Upper lobe of left lung (tissue), 6 donors: ENCODE measurements around the gene VMAC. TPM values are rescaled to one million over a fixed set of nuclear protein-coding genes. Genes with fewer than 3 reads are reported as not detected.

Experiments used
- ATAC-seq, 2 donors: fragments of 200-7000 bp; cut with Tn5 transposase; one replicate each; pipeline ENCODE4 v1.9.1; 2022; ENCODE audit warnings: mild to moderate bottlenecking in 2 of 2, moderate library complexity in 2 of 2; ENCODE audit not compliant: low FRiP score in 2 of 2
- DNase-seq, 2 donors: peaks; one replicate each; pipeline ENCODE4 v3.0.0-alpha.2; 2019 to 2020
- H3K27ac ChIP-seq, 4 donors: fragments of 200-600 bp; sonication (generic); one replicate each; pipeline ENCODE4 v1.5.1; 2016 to 2019
- H3K27me3 ChIP-seq, 4 donors: fragments of 200-600 bp; sonication (generic); one replicate each; pipeline ENCODE4 v1.5.1; 2017 to 2019
- H3K36me3 ChIP-seq, 4 donors: fragments of 200-600 bp; sonication (generic); one replicate each; pipeline ENCODE4 v1.5.1; 2016 to 2019
- H3K4me1 ChIP-seq, 4 donors: fragments of 200-600 bp; sonication (generic); one replicate each; pipeline ENCODE4 v1.5.1; 2018 to 2019
- H3K4me3 ChIP-seq, 4 donors: fragments of 200-600 bp; sonication (generic); one replicate each; pipeline ENCODE4 v1.5.1; 2017 to 2019; ENCODE audit warnings: mild to moderate bottlenecking in 2 of 4, moderate library complexity in 1 of 4
- H3K9me3 ChIP-seq, 4 donors: fragments of 200-600 bp; sonication (generic); one replicate each; pipeline ENCODE4 v1.5.1; 2018 to 2019
- CTCF ChIP-seq, 6 experiments: fragments of 450-650 bp in 4 of 6; fragments of 200-600 bp in 2 of 6; sonication (generic) in 2 of 6; IDR thresholded peaks; one replicate each; pipeline ENCODE4 v1.5.1; 2016 to 2019; ENCODE audit warnings: antibody characterized with exemption in 6 of 6
- EP300 ChIP-seq, 4 donors: sonication (generic); formaldehyde crosslinking; IDR thresholded peaks; one replicate each; pipeline ENCODE4 v1.5.1; 2017; ENCODE audit warnings: antibody characterized with exemption in 4 of 4, control low read depth in 2 of 4
- POLR2A ChIP-seq, 4 donors: fragments of 450-650 bp; IDR thresholded peaks; one replicate each; pipeline ENCODE4 v1.5.1; 2016 to 2017; ENCODE audit warnings: antibody characterized with exemption in 4 of 4, mild to moderate bottlenecking in 2 of 4
- POLR2AphosphoS5 ChIP-seq, 2 donors: sonication (generic); formaldehyde crosslinking; IDR thresholded peaks; one replicate each; pipeline ENCODE4 v1.5.1; 2017; ENCODE audit warnings: antibody characterized with exemption in 2 of 2
- WGBS, 2 donors: methylation state at CpG; one replicate each; pipeline ENCODE4 v1.1.5; 2017 to 2018; 5-methylcytosine and 5-hydroxymethylcytosine counted together
- total RNA-seq, 6 donors: library from RNA; depleted of rRNA in 4 of 6; stranded (reverse); fragments of >200 nt in 4 of 6; gene quantifications; one replicate each; pipeline versions ENCODE4 v1.1.0 to v1.2.1, GENCODE V29; 2016 to 2021
- donor health status: DM: no; HTN: no; CAD: no; lungs with moderate emphysema.
- donor health status: DM: no; HTN: yes; CAD: no; lungs with severe emphysema.

Gene VMAC
- total RNA-seq, 6 donors from 2014 or later, result 4.1 to 38.8 (median 9.3) TPM

- 68 to 81% methylated on average over 5 to 9 of the region's 14 CpGs for WGBS, 2 donors
- H3K4me3 ChIP-seq, result no peak overlapping the region
- ATAC-seq (peak in 1 of 2 donors; percentile 28), DNase-seq (peak in 1 of 2 donors; percentile 62)
- no peaks in the 10 kb centered on the region for H3K27me3 ChIP-seq
- no peak for TF ChIP-seq EP300 (IDR thresholded peaks at IDR 0.05)
- TF ChIP-seq POLR2A (IDR thresholded peaks at IDR 0.05), result no peak
- TF ChIP-seq CTCF (IDR thresholded peaks at IDR 0.05), result no peak
- H3K4me1 ChIP-seq, result peaks cover 6 to 22% (median 20%) of the 10 kb centered on the region in 4 donors
- no peaks in the 10 kb centered on the region for H3K9me3 ChIP-seq
- peaks cover 0 to 69% (median 59%) of the 10 kb centered on the region in 4 donors for H3K36me3 ChIP-seq
- H3K27ac ChIP-seq, result no peak overlapping the region
These were observed 11.6 kb downstream of the VMAC start for GRCh38 chr19:5916181-5916708.

- Histone ChIP-seq H3K9me3 (no peaks in the 10 kb centered on the region), H3K27ac (no peak overlapping the region), H3K4me1 (peaks cover 6 to 22% (median 20%) of the 10 kb centered on the region in 4 donors), H3K4me3 (no peak overlapping the region), H3K27me3 (no peaks in the 10 kb centered on the region), H3K36me3 (peaks cover 9 to 80% (median 71%) of the 10 kb centered on the region in 4 donors)
- ATAC-seq (no peak), DNase-seq (peak in 1 of 2 donors; percentile 69)
- TF ChIP-seq CTCF (IDR thresholded peaks at IDR 0.05) (no peak), POLR2AphosphoS5 (IDR thresholded peaks at IDR 0.05) (no peak), POLR2A (IDR thresholded peaks at IDR 0.05) (no peak), EP300 (IDR thresholded peaks at IDR 0.05) (no peak)
- WGBS, 2 donors, result 93 to 96% methylated on average over 29 to 31 of the region's 36 CpGs
These were observed 12.9 kb downstream of the VMAC start for GRCh38 chr19:5917431-5918107.

GRCh38 chr19:5918463-5919079, 13.9 kb downstream of the VMAC start:
- Histone ChIP-seq H3K9me3 (no peaks in the 10 kb centered on the region), H3K36me3 (peaks cover 19 to 90% (median 81%) of the 10 kb centered on the region in 4 donors), H3K4me1 (peaks cover 6 to 21% (median 20%) of the 10 kb centered on the region in 4 donors), H3K27me3 (no peaks in the 10 kb centered on the region), H3K27ac (no peak overlapping the region), H3K4me3 (no peak overlapping the region)
- no peak for TF ChIP-seq POLR2AphosphoS5 (IDR thresholded peaks at IDR 0.05)
- TF ChIP-seq CTCF (IDR thresholded peaks at IDR 0.05), result no peak
- no peak for TF ChIP-seq POLR2A (IDR thresholded peaks at IDR 0.05)
- no peak for TF ChIP-seq EP300 (IDR thresholded peaks at IDR 0.05)
- ATAC-seq (no peak), DNase-seq (no peak)
- 99 to 100% methylated on average over 3 to 17 of the region's 20 CpGs for WGBS, 2 donors

- TF ChIP-seq CTCF (IDR thresholded peaks at IDR 0.05) (no peak), POLR2A (IDR thresholded peaks at IDR 0.05) (no peak), POLR2AphosphoS5 (IDR thresholded peaks at IDR 0.05) (no peak)
- Histone ChIP-seq H3K27me3 (no peaks in the 10 kb centered on the region), H3K4me1 (peaks cover 0 to 4% (median 0%) of the 10 kb centered on the region in 4 donors), H3K27ac (no peak overlapping the region), H3K36me3 (peaks cover 33 to 99% (median 97%) of the 10 kb centered on the region in 4 donors), H3K4me3 (no peak overlapping the region), H3K9me3 (no peaks in the 10 kb centered on the region)
- 87% methylated on average over 21 of the region's 21 CpGs for WGBS, 2 donors
- DNase-seq (no peak), ATAC-seq (no peak)
These were observed 17.0 kb downstream of the VMAC start for GRCh38 chr19:5921516-5922160.
